NCI-H1436 treated with DMSO at 0.1 percent for 48 hours (cell line): ENCODE measurements around the gene PLAGL1.
"Not testable (repeated sequence)": the region's sequence is repeated elsewhere in the genome, so short reads cannot be mapped to it uniquely, and the experiment has no call there.

Source experiments
- DNase-seq: peaks from one replicate; lab custom pipeline; 2025; lab: John Stamatoyannopoulos, UW

PLAGL1 gene, protein sequence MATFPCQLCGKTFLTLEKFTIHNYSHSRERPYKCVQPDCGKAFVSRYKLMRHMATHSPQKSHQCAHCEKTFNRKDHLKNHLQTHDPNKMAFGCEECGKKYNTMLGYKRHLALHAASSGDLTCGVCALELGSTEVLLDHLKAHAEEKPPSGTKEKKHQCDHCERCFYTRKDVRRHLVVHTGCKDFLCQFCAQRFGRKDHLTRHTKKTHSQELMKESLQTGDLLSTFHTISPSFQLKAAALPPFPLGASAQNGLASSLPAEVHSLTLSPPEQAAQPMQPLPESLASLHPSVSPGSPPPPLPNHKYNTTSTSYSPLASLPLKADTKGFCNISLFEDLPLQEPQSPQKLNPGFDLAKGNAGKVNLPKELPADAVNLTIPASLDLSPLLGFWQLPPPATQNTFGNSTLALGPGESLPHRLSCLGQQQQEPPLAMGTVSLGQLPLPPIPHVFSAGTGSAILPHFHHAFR

GRCh38 chr6:144008120-144008811, at the start of gene PLAGL1:
Gene PLAGL1, minus strand, starts transcription at chr6:144008259. Its CDS starts 60,123 bp downstream, at chr6:143948136.
- no peak for DNase-seq

GRCh38 chr6:144055121-144055931, 47.3 kb upstream of the PLAGL1 start:
- no peak for DNase-seq

DNA sequence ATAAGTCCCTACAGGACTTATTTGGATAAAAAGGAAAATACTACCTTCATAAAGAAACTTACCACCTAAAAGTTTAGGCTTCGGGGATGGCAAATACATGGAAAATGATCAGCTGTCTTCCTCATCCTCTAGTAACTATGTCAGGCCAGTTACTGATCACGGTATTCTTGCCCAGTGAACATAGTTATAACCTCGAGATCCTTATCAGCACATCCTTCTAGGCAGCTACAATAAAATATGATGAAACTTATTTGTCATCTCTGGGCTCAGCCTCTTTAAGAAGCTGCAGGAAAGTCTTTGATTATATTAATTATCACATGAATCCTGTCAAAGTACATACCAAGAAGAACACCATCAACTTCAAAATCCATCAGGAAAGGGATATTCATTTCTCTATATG, 45.5 kb upstream of the PLAGL1 start:
- no peak for DNase-seq

DNA sequence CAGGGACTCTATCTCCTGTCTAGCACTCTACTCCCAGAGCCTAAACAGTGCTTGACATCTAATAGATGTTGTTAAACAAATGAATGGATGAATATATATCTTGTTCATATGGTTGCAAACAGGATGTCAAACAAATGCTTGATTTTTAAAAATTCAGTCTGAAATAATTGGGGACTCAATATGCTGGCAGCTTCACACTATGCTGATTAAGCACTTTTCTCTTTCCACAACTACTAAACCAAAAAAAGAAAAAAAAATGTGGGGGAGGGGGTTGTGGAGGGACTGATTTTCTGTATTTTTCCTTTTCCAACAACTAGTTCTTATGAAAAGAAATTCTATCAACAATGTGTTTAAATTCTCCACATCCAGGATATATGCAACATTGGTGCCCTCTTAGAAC, 44.4 kb upstream of the PLAGL1 start:
- DNase-seq = no peak

DNA sequence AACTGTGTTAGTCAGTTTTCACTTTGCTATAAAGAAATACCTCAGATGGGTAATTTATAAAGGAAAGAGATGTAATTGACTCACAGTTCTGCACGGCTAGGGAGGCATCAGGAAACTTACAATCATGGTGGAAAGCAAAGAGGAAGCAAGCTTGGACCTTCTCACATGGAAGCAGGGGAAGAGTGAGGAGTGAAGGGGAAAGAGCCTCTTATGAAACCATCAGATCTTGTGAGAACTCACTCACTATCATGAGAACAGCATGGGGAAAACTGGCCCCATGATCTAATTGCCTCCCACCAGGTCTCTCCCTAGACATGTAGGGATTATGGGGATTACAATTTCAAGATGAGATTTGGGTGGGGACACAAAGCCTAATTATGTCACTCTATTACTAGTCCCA, 41.3 kb upstream of the PLAGL1 start:
- no peak for DNase-seq

GRCh38 chr6:144047688-144048087, 39.6 kb upstream of the PLAGL1 start:
- DNase-seq = no peak

DNA sequence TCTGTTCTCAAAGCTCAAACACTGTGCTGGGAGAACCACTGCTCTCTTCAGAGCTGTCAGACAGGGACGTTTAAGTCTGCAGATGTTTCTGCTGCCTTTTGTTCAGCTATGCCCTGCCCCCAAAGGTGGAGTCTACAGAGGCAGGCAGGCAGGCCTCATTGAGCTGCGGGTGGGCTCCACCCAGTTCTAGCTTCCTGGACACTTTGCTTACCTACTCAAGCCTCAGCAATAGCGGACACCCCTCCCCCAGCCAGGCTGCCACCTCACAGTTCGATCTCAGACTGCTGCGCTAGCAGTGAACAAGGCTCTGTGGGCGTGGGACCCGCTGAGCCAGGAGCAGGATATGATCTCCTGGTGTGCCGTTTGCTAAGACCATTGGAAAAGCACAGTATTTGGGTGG, 38.6 kb upstream of the PLAGL1 start:
- DNase-seq = not testable (repeated sequence)

DNA sequence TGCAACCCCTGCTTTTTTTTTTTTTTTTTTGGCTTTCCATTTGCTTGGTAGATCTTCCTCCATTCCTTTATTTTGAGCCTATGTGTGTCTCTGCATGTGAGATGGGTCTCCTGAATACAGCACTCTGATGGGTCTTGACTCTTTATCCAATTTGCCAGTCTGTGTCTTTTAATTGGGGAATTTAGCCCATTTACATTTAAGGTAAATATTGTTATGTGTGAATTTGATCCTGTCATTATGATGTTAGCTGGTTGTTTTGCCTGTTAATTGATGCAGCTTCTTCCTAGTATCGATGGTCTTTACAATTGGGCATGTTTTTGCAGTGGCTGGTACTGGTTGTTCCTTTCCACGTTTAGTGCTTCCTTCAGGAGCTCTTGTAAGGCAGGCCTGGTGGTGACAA, 36.9 kb upstream of the PLAGL1 start:
- not testable (repeated sequence) for DNase-seq

GRCh38 chr6:144036835-144037195, 28.8 kb upstream of the PLAGL1 start:
- no peak for DNase-seq

DNA sequence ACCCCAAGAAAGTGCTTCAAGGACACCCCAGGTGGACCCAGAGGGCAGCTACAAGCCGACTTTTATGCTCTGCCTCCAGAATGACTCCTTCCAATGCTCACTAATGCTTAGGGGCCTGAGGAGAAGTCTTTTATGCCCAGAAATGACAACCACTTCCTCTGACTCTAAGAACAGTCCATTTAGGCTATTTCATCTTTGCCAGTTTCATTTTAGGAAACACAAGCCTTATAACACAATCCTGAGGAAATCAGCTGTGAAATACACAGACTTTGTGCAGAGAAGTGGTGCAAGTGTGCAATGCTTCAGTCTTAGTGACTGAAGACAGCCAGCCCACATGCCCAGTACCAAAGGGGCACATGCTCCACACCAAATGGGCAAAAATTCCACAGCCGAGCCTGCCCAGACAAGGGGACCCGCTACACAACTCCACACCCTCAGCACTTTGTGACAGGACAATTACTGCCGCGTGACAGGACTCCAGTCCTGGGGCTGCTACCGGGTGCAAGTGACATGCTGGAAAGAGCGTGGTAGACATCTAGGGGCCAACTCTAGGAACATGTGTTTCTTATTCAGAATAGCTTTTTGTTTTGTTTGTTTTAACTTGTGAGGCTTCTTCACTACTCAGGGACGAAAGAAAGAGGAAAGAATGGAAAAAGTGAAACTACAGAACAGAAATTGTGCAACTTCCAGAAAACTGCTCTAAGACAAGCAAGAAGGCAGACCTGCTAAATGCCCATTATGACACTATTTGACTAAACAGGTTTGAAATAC, 28.2 kb upstream of the PLAGL1 start:
- no peak for DNase-seq

GRCh38 chr6:144035416-144035815, 27.4 kb upstream of the PLAGL1 start:
- DNase-seq = no peak

- DNase-seq = no peak
These were observed 26.0 kb upstream of the PLAGL1 start for GRCh38 chr6:144033816-144034735.

- no peak for DNase-seq
These were observed 21.4 kb upstream of the PLAGL1 start for GRCh38 chr6:144029452-144029851.

GRCh38 chr6:144027932-144028587, 20.0 kb upstream of the PLAGL1 start:
- DNase-seq = no peak

- no peak for DNase-seq
These were observed 15.2 kb upstream of the PLAGL1 start for GRCh38 chr6:144023216-144023615.

GRCh38 chr6:144019929-144020328, 11.9 kb upstream of the PLAGL1 start:
- no peak for DNase-seq

- DNase-seq = no peak
These were observed 9.4 kb upstream of the PLAGL1 start for GRCh38 chr6:144017166-144018094.

GRCh38 chr6:144013486-144013909, 5.4 kb upstream of the PLAGL1 start:
- no peak for DNase-seq

GRCh38 chr6:144012534-144012933, 4.5 kb upstream of the PLAGL1 start:
- no peak for DNase-seq
